SH-SY5Y (cell line): ENCODE data around the gene GALNT2.

Experiments
- GATA2 ChIP-seq: IDR thresholded peaks from 2 replicates; pipeline ENCODE4 v1.6.1; 2011; ENCODE audit warnings: mild to moderate bottlenecking, low read depth, low read length
- GATA3 ChIP-seq: IDR thresholded peaks from 2 replicates; pipeline ENCODE4 v1.6.1; 2011; ENCODE audit warnings: low read depth, mild to moderate bottlenecking, low read length, moderate library complexity

DNA sequence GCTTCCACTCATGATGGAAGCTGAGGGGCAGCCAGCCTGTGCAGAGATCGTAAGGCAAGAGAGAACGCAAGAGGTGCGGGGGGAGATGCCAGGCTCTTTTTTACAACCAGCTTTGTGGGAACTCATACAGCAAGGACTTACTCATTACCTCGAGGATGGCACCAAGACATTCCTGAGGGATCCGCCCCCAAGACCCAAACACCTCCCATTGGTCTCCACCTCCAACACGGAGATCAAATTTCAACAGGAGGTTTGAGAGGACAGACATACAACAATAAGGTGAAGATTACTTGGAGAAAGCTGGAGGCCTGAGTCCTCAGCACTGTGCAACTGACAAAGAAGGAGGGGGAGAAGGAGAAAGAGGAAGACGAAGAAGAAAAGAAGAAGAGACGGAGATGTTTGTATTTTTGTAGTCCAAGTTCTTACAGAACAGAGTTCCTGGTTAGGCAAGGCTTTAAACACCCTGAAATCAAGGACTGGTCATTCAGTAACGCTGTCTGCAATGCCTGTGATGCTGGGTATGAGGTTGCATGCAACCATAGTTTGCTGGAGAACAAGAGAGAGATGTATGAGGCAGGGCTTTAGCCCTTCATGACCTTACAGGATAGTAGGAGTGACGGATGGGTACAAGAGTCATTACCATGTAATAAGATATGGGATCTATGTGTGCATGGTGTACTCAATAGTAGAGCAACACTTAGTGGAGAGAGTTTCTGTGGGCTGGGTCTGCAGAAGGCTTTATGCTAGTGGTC is 19.7 kb upstream of the GALNT2 start:
- TF ChIP-seq GATA2 = no peak
- no peak for TF ChIP-seq GATA3
